Measurements from ENCODE around the gene PMAIP1.
"Not testable (repeated sequence)": the region's sequence is repeated elsewhere in the genome, so short reads cannot be mapped to it uniquely, and the experiment has no call there.

PMAIP1 gene

GRCh38 chr18:59885579-59886163 lies 14.1 kb upstream of the PMAIP1 start:
- DNase-seq (ENCODE audit: low read depth): no peak

DNA sequence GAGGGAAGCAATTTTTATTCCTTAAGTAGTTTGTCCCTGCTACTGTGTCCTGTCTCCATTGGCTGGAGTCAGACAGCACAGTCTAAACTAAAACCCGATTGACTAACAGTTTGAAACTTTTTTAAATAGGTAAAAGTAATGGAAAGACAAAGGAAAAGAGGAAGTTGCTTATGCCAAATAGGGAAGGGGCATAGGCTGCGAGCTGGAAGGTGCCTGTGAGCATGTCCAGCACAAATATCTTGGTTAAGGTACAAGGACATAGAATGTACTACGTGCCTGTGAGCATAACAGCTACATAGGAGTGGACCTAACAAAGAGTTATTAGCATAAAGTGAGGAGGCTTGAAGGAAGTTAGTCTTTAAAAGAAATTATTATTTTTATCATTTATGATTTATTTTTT lies 13.4 kb upstream of the PMAIP1 start:
- DNase-seq (ENCODE audit: low read depth): not testable (repeated sequence)

GRCh38 chr18:59892123-59892522 lies 7.7 kb upstream of the PMAIP1 start:
- no peak for DNase-seq (ENCODE audit: low read depth)

GRCh38 chr18:59893971-59894370 lies 5.8 kb upstream of the PMAIP1 start:
- DNase-seq (ENCODE audit: low read depth): no peak

DNA sequence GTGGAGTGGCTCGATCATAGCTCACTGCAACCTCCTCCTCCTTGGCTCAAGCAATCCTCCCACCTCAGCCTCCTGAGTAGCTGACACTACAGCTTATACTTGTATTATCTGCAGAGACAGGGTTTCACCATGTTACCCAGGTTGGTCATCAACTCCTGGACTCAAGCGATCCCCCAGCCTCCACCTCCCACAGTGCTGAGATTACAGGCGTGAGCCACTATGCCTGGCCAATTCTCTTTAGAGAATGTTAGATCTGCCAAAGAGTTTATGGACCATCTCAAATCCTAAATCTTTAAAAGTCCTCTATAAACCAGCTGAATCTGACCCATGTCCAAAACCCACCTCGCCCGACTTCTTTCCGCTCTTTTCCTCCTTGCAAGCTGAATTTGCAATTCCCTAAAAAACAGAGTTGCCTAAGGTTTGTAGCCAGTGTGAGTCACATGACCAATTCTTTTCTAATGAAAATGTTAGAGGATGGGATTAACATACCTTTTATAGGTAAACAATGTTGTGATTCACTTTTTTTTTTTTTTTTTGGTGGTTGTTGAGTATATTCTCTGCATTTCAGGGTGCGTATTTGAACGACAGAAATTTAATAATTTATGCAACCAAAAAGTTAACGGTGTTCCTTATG lies 2.4 kb upstream of the PMAIP1 start:
- no peak for DNase-seq (ENCODE audit: low read depth)

GRCh38 chr18:59898093-59898492 lies 1.7 kb upstream of the PMAIP1 start:
- DNase-seq (ENCODE audit: low read depth): no peak

- DNase-seq (ENCODE audit: low read depth): no peak
These were observed 1.0 kb upstream of the PMAIP1 start for GRCh38 chr18:59898609-59899297.

DNA sequence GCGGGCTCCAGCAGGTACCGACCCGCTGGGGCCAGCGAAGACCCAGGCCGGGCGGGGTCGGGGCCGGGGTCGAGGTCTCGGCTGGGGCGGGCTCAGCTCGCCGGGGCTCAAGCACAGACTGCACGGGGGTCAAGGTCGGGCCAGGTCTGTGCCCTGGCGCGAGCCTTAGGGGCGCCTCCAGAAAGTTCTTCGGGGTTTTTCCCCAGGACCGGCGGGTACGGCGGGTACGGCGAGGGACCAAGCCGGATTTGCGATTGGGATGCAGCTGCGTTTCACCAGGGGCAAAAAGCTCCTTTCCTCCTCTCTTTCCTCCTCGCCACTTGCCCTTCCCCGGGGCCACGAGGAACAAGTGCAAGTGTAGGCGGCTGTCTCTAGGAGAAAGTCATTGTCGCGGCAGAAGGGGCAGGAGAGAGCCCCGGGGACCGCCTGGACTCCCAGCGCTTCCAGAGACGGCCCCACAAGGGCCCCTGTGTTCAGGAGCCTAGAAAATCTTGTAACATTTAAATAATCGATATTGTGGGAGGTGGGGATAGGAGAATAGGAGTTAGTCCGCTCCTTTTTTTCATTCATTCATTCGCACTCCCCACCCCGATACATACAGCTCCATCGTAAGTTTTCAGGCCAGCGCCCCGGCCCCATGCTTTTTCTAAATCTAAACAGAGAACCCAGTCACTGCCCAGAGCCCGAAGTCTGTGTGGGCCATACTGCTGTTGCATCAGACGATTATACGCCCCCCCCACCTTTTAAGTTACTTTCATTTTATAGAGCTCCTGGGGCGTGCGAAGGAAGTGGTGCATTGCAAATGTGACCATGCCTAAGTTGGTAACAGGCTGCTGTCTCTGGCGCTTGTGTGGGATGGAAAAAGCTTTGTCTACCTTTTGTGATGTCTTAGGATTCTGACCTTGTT lies 679 bp downstream of the PMAIP1 start:
- peak; percentile 81 for DNase-seq (ENCODE audit: low read depth)

- DNase-seq (ENCODE audit: low read depth): no peak
These were observed 2.6 kb downstream of the PMAIP1 start for GRCh38 chr18:59902131-59902992.

- DNase-seq (ENCODE audit: low read depth): no peak
These were observed 3.3 kb downstream of the PMAIP1 start for GRCh38 chr18:59902993-59903610.

DNA sequence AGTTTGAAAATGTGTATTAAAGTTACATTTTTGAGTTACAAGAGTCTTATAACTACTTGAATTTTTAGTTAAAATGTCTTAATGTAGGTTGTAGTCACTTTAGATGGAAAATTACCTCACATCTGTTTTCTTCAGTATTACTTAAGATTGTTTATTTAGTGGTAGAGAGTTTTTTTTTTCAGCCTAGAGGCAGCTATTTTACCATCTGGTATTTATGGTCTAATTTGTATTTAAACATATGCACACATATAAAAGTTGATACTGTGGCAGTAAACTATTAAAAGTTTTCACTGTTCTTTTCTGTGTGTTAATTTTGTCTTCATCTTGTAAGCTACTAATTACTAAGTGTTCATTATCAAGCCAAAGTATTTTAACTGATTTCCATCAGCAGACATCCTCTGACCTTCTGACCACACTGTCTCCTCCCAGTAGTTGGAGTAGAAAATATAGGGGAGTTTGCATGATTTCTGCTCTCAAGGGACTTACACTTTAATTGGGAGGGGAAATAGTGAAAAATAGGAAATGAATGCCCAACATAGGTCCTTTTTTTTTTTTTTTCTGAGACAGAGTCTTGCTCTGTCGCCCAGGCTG lies 4.3 kb downstream of the PMAIP1 start:
- DNase-seq (ENCODE audit: low read depth): no peak

DNA sequence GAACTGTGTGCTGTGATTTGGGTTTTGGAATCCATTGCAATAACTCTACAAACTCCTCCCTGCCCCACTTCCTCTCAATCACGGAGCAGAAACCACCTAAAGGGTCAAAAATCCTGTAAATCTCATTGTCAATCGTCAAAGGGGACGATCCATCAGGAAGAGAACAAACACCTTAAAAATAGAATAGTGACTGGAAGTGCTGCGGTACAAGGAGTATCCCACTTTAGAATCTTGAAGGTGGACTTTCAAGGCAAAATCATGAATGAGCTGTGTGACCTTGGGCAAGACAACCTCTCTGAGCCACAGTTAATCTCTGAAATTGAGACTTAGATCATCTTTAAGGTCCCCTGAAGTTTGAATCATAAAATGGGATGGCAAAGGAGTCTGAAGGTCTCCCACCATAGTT lies 5.9 kb downstream of the PMAIP1 start:
- DNase-seq (ENCODE audit: low read depth): no peak

DNA sequence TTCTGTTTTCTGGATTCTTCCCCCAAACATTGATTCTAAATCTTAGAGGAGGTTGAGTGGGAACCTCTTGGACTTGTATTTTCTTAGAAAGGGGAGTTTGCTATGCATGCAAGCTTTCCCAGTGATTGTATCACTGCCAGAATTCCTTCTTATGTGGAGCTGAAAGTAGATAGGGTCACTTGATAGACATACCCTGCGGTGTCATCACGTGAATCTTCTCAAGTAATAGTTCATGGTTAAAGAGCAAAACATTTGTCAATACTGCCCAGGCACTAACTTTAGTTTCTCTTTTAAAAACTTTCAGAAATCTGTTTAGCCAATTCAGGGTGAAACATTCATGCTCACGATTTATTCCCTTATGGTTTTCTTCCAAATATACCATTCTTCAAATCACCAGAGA lies 6.4 kb downstream of the PMAIP1 start:
- DNase-seq (ENCODE audit: low read depth): no peak

DNA sequence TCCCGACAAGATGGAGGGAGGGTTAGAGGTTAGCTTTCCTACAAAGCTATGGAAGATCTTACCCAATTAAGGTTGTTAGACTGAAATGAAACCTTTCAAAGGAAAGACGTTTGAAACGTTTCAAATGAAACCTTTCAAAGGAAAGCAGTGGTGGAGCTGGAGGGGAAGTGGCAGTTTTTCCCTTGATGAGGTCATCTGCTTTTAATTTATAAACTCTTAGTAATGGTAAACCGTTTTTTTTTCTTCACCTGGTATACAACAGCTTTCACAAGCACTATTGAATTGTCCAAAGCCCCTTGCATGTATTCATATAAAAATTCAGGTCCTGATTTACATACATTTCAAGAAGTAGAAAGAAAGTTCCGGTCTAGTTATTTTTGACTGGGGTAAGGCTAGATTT lies 7.4 kb downstream of the PMAIP1 start:
- DNase-seq (ENCODE audit: low read depth): no peak

- no peak for DNase-seq (ENCODE audit: low read depth)
These were observed 7.9 kb downstream of the PMAIP1 start for GRCh38 chr18:59907660-59908059.

GRCh38 chr18:59908799-59909198 lies 9.0 kb downstream of the PMAIP1 start:
- DNase-seq (ENCODE audit: low read depth): peak; percentile 80

- no peak for DNase-seq (ENCODE audit: low read depth)
These were observed 9.7 kb downstream of the PMAIP1 start for GRCh38 chr18:59909289-59910036.

- DNase-seq (ENCODE audit: low read depth): no peak
These were observed 11.2 kb downstream of the PMAIP1 start for GRCh38 chr18:59910967-59911366.

DNA sequence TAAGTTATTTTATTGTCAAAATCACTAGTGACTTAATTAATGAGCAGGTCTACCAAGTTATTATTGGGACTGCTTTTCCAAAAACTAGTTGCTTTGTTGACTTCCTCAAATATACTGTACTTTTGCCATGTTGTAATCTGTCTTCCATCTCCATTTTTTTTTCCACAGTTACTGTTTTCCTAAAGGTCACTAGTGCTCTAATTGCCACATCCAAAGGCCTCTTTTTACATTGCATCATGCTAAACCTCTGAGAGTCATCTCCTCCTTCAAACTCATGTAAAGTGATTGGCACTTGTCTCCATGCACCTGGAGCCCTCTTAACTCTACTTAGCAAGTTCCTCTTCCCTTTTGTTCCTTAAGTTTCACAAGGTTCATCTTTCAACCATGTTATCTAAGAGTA lies 11.8 kb downstream of the PMAIP1 start:
- DNase-seq (ENCODE audit: low read depth): no peak

DNA sequence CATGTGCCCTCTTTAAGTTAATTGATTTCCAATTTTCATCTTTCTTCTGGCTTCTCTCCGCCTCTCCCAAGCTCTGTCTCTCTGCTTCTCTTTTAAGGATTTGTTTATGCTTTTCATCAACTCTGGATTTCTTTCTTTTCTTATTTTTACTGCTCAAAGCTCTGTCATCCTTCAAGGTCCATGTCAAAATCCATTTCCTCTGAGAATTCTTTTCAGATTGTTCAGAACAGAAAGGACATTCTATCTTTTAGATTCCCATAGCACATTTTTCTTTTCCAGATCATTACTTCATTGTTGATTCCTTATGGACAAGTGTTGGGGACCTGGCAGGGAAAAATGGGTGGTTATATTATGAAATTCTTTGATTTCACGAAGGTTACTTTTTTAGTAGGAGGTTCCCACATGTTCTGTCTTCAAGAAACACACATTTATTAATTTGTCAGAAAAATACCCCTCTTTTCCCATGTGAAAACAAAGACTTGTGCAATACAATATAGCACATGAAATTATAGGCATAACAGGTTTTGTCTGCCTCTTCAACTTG lies 12.3 kb downstream of the PMAIP1 start:
- no peak for DNase-seq (ENCODE audit: low read depth)
